ENCODE measurements around the gene PSMD8. TPM values are rescaled to one million over a fixed set of nuclear protein-coding genes. Genes with fewer than 3 reads are reported as not detected.
A peak's percentile ranks its signal among the peaks of the same experiment; 100 is the strongest.

The PSMD8 gene
- total RNA-seq, 1 experiment from 2014 or later, result 222 TPM

DNA sequence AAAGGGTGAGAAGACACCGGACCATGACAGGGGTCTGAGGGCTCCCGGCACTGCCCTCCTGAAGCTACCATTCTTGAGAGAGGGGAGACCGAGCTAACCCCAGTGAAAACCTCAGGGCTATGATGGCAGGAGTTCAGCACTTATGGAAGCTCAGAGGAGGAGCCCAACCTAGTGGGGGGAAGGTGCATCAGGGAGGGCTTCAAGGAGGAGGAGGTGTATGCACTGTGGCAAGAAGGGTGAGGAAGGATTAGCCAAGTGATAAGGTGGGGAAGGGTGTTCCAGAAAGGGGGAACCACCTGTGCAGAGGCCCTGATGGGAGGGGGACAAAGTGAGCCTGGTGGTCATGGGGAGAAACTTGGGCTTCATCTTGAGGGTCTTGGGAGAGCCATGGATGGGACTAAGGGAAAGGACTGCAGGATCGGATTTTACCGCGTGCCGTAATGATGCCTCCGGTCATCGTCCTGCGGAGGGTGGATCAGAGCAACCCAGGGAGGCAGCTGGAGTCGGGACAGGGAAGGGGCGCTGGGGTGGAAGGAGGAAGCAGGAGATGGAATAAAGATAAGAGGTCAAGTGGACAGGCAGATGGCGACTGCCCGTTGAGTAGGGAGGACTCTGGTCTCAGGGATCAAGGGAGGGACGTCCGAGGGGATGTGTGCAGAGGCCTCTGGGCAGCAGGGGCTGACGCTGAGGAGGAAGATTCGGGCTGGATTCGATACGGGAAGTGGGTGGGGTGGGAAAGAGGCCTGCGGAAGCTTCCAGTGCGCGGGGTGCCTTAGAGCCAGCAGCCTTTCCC lies 13.3 kb upstream of the PSMD8 start:
- TF ChIP-seq EZH2 (IDR thresholded peaks at IDR 0.05; ENCODE audit: low read depth), result no peak
- TF ChIP-seq, protein P1, sequence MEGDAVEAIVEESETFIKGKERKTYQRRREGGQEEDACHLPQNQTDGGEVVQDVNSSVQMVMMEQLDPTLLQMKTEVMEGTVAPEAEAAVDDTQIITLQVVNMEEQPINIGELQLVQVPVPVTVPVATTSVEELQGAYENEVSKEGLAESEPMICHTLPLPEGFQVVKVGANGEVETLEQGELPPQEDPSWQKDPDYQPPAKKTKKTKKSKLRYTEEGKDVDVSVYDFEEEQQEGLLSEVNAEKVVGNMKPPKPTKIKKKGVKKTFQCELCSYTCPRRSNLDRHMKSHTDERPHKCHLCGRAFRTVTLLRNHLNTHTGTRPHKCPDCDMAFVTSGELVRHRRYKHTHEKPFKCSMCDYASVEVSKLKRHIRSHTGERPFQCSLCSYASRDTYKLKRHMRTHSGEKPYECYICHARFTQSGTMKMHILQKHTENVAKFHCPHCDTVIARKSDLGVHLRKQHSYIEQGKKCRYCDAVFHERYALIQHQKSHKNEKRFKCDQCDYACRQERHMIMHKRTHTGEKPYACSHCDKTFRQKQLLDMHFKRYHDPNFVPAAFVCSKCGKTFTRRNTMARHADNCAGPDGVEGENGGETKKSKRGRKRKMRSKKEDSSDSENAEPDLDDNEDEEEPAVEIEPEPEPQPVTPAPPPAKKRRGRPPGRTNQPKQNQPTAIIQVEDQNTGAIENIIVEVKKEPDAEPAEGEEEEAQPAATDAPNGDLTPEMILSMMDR (conservative IDR thresholded peaks at IDR 0.05), result no peak
- no peaks in the 10 kb centered on the region for H3K79me2 ChIP-seq (ENCODE audit: low read depth)
- H3K4me1 ChIP-seq (replicated peaks; ENCODE audit: insufficient read depth), result peaks cover 6% of the 10 kb centered on the region; the same call in 1 of the 2 replicates
- POLR2A ChIA-PET (ENCODE audit: unreplicated experiment), result interaction anchor here (0.5 to 0.6 kb wide), 2 partner anchors 24 to 44 kb away, joined by 7 to 8 read pairs; no protein-coding TSS in a partner anchor
- intact Hi-C loops (cut with micrococcal nuclease; ENCODE audit: unreplicated experiment), result no loop called here
- DNase-seq, result no peak
- no peaks in the 10 kb centered on the region for H3K9me3 ChIP-seq (ENCODE audit: insufficient read depth, low read depth)
- H4K20me1 ChIP-seq (ENCODE audit: insufficient read depth), result no peaks in the 10 kb centered on the region
- CTCF ChIA-PET, result interaction anchor here (0.7 kb wide), 1 partner anchor 409 kb away, joined by 4 read pairs; no protein-coding TSS in a partner anchor
- peaks cover 2% of the 10 kb centered on the region; the same call in 1 of the 2 replicates for H3F3A ChIP-seq (ENCODE audit: insufficient read depth, low read depth)
- H3K36me3 ChIP-seq (ENCODE audit: low read depth), result no peaks in the 10 kb centered on the region
- no TSS peak for BruUV-seq (replicated peaks)
- H3K4me2 ChIP-seq, result peak overlapping the region; percentile 98
- peak overlapping the region; percentile 74; the same call in 1 of the 2 replicates for H3K4me3 ChIP-seq
- H3K27ac ChIP-seq, result no peak overlapping the region
- H2AFZ ChIP-seq, result peak overlapping the region; percentile 76; the same call in 1 of the 2 replicates
- peaks cover 41% of the 10 kb centered on the region; the same call in 1 of the 2 replicates for H3K27me3 ChIP-seq (ENCODE audit: insufficient read depth, low read depth)
- H3K9me2 ChIP-seq (ENCODE audit: insufficient read depth), result no peaks in the 10 kb centered on the region

DNA sequence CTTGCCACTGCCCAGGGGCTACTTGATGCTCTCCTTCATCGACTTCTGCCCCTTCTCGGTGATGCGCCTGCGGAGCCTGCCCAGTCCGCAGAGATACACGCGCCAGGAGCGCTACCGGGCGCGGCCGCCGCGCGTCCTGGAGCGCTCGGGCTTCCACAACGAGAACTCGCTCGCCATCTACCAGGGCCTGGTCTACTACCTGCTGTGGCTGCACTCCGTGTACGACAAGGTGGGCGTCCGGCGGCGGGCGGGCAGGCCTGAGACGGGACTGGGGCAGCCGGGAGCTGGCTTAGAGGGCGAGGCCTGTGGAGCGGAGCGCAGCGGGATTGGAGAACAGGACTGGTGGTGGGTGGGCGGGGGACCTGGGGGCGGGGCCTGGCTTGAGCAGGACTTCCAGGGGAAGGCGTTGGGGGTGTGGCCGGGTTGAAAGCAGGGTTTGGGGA lies 12.7 kb upstream of the PSMD8 start:
- POLR2A ChIA-PET (ENCODE audit: unreplicated experiment), result interaction anchor here (0.5 to 0.7 kb wide), 2 partner anchors 43 to 981 kb away, joined by 4 to 8 read pairs; no protein-coding TSS in a partner anchor

More for the DNA sequence above, 12.7 kb upstream of the PSMD8 start:
- Histone ChIP-seq H3K4me3 (peak overlapping the region; percentile 74), H3F3A (ENCODE audit: insufficient read depth, low read depth) (peaks cover 2% of the 10 kb centered on the region; the same call in 1 of the 2 replicates), H3K9me2 (ENCODE audit: insufficient read depth) (no peaks in the 10 kb centered on the region), H3K4me2 (peak overlapping the region; percentile 98), H3K27ac (no peak overlapping the region), H2AFZ (peak overlapping the region; percentile 94), H3K27me3 (ENCODE audit: insufficient read depth, low read depth) (peaks cover 41% of the 10 kb centered on the region; the same call in 1 of the 2 replicates), H4K20me1 (ENCODE audit: insufficient read depth) (no peaks in the 10 kb centered on the region), H3K79me2 (ENCODE audit: low read depth) (no peaks in the 10 kb centered on the region), H3K9me3 (ENCODE audit: insufficient read depth, low read depth) (no peaks in the 10 kb centered on the region), H3K4me1 (replicated peaks; ENCODE audit: insufficient read depth) (peaks cover 6% of the 10 kb centered on the region; the same call in 1 of the 2 replicates), H3K36me3 (ENCODE audit: low read depth) (no peaks in the 10 kb centered on the region)
- TF ChIP-seq, protein P1 (conservative IDR thresholded peaks at IDR 0.05), result no peak
- no peak for TF ChIP-seq EZH2 (IDR thresholded peaks at IDR 0.05; ENCODE audit: low read depth)
- DNase-seq, result peak; percentile 60 to 84
- BruUV-seq (replicated peaks), result no TSS peak
- intact Hi-C loops (cut with micrococcal nuclease; ENCODE audit: unreplicated experiment), result no loop called here
- CTCF ChIA-PET, result interaction anchor here (0.7 kb wide), 1 partner anchor 408 kb away, joined by 4 read pairs; no protein-coding TSS in a partner anchor
